Measurements from ENCODE around the gene BACE2.
A peak's percentile ranks its signal among the peaks of the same experiment; 100 is the strongest.

BACE2 gene

DNA sequence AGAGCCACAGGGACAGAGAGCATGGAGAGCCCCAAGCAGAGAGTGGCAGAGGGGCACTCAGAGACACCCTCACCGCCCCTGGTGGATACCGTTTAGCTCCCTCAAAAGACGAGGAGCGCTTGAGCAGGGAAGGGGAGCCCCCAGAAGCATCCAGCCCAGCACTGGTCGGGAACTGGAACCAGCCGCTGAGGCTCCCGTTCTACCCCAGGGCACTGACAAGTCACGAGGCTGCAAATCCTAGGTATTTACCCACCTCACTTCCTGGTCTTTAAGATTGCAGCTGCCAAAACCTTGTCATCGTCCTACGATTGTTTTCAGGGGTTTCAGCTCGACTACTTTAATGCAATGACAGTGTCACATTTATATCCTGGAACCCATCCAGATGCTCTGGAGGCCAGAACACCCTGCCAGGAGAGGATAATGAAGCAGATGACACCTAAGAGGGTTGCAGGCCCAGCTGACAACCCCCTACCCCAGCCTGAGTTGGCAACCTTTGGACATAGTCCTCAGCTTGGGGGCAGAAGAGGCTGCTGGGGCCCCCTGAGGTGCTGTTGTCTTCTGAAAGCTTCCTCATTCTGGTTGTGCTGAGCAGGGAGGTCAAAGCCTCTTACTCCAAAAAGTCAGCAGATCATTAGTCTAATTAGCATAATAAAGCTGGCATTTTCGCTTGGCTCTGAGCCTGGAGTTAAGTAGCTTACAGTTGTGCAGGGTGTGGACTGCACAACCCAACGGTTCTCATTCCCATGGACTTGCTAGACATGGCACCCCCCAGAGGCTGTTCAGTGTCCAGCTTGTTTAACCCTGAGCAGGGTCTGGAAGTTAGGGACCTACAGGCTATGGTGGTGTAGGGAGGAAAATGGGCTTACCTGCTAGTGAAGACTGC, 20.6 kb upstream of the BACE2 start:
- intact Hi-C loops (cut with DNase I) = no loop called here
- DNase-seq = no peak

DNA sequence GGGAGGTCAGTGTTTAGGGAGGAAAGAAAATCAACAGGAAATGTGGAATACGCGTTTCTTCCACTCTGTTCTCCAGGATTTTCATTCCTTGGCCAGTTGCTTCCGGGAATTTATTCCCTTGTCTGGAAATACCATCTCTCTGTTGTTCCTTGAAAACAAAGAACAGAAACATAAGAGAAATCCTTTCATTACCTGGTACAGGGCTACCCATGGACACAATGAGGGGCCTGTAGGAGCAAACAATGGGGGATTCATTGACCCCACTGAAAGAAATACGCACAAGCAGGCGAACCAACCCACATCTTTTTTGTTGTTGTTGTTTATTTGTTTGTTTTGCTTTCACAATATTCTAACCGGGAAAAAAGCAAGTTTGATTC, 20.0 kb upstream of the BACE2 start:
- DNase-seq = no peak
- intact Hi-C loops (cut with DNase I) = no loop called here

DNA sequence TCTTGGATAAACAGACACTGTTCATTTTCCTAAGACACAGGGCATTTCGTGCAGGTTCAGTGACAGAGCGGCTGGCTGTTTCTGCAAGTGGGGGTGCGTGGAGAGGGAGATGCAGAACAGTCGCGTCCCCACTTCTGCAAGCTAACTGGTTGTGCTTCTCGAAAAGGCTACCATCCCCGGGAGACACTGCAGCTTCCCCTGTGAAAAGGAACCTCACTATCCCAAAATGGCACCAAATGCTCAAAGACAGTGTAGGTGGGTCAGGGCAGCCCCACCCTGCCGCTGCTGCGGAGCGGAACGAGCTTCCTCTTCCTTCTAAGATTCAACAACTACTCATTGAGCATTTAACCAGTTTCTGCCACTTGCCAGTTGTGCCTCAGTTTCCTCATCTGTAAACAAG, 19.2 kb upstream of the BACE2 start:
- intact Hi-C loops (cut with DNase I) = no loop called here
- DNase-seq = no peak

DNA sequence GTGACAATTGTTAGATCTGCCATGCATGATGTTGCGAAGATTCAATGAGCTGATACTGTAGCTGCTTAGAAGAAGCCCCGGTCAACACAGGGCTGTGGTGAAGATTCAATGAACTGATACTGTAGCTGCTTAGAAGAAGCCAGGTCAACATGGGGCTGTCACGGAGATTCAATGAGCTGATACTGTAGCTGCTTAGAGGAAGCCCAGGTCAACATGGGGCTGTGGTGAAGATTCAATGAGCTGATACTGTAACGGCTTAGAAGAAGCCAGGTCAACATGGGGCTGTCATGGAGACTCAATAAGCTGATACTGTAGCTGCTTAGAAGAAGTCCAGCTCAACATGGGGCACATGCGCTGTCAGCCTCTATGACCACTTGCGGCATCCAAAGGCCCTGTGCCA, 18.8 kb upstream of the BACE2 start:
- DNase-seq = no peak
- intact Hi-C loops (cut with DNase I) = no loop called here

DNA sequence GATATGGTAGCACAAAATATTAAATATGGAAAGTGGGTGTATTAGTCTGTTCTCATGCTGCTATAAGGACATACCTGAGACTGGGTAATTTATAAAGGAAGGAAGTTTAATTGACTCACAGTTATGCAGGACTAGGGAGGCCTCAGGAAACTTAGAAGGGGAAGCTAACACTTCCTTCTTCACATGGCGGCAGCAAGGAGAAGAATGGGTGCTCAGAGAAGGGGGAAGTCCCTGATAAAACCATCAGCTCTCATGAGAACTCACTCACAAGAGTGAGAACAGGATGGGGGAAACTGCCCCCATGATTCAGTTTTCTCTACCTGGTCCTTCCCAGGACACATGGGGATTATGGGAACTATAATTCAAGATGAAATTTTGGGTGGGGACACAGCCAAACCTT, 15.8 kb upstream of the BACE2 start:
- no peak for DNase-seq
- intact Hi-C loops (cut with DNase I) = no loop called here

DNA sequence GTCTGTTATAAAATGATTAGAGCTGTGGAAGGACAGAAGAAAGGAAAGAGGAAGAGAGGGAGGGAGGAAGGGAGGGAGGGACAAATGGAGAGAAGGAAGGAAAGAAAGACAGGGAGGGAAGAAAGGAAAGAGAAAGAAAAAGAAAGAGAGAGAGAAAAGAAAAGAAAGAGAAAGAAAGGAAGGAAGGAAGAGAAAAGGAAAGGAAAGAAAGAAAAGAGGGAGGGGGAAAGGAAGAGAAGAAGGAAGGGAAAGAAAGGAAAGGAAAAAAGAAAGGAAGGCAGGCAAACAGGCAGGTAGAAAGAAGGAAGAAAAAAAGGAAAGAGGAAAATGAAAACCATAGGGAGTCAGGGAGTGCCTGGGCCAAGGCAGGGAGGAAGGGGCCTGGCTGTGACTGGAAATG, 14.5 kb upstream of the BACE2 start:
- intact Hi-C loops (cut with DNase I) = no loop called here
- DNase-seq = no peak

DNA sequence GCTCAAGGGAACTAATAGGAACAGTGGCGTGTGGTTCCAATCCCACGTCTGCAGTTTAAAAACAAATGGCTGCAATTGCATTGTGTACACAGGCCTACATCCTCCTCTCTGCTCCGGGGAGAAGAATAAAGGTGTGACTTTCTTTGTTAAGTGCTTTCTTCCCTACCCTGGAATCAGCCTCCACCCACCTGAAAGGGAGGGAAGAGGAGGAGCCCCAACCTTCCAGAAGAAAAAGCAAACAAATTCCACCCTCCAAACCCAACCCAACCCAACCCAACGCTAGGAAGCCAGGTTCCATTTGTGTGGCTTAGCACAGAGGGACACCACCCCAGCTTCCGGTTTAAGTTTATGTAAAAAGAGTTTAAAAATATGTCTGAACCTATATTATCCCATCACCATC, 11.8 kb upstream of the BACE2 start:
- intact Hi-C loops (cut with DNase I) = no loop called here
- DNase-seq = no peak

DNA sequence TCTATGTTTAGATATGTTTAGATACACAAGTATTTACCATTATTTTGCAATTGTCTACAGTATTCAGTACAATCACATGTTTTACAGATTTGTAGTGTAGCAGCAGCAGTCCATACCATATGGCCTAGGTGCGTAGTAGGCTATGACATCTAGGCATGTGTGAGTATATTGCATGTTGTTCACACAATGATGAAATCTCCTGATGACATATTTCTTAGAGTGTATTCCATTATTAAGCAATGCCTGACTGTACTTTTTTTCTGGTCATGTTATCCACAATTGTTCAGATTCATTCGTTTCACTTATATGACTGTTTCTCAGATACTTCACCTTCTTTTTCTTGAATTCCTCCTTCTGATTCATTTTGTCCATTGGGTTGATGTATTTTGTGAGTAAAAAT, 9.9 kb upstream of the BACE2 start:
- no peak for DNase-seq
- intact Hi-C loops (cut with DNase I) = no loop called here

DNA sequence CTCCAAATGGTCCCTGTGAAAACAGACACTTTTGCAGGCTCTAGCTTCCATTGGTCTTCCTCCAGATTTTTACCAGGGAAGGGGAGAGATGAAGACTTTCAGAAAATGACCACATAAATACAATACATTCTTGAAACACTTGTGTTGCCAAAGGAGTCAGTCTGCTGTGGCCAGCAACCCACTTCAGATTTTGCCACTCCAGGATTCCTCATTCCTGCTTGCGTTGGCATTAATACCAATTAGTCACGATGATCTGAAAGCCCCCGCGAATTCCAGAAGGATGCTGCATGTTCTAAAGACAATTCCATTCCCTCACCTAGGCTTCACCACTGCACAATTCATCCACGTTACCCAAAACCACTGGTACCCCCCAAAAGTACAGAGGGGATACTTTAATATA, 7.9 kb upstream of the BACE2 start:
- intact Hi-C loops (cut with DNase I) = no loop called here
- no peak for DNase-seq

DNA sequence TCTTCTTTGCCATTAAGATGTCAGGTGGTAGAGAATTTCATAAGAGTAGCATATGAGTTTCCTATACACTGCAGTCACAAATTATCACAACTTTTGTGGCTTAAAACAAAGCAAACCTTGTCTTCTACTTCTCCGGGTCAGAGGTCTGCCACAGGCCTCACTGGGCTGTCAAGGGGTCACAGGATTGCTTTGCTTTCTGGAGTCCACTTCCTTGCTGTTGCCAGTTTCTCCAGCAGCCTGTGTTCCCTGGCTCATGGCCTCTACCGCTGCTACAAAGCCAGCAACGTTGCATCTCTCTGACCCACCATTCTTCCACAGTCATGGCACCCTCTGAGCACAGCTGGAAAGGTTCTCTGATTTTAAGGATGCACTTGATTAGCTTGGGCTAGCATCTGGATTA, 6.5 kb upstream of the BACE2 start:
- intact Hi-C loops (cut with DNase I) = no loop called here
- DNase-seq = no peak

DNA sequence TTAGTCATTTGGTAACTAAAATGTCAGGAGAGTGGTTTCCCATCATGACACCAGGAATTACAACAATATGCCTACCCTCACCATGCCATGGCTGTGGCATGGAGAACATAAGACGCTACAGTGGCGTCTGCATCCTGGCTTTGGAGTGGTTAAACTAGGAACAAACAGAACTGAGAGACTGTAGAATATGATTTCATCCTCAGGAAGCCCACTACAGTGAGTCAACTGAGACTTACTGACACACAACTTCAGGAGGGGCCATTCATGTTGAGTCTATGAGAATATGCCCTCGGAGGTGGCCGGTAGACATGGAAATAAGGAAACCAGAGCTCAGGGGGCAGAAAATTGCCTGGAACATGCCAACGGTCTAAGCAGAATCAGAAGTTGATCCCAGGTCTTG, 5.9 kb upstream of the BACE2 start:
- DNase-seq = no peak
- intact Hi-C loops (cut with DNase I) = no loop called here

DNA sequence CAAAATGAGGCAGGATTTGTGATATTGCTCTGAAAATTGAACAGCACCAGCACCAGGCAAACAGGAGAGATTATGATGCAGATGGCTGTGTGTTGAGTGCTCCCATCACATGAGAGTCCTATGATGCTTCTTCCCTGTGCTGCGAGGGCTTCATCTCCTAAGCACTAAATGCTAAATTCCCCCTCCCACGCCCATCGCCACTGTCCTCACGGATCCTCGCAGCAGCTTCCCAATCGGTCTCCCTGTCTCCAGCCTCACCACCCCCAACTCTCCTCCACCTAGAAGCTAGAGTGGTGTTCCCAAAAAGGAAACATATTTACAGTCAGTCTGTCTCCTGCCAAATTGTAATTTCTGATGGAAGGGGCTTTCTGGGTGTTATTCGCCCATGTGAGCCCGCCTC, 4.9 kb upstream of the BACE2 start:
- no peak for DNase-seq
- intact Hi-C loops (cut with DNase I) = no loop called here

DNA sequence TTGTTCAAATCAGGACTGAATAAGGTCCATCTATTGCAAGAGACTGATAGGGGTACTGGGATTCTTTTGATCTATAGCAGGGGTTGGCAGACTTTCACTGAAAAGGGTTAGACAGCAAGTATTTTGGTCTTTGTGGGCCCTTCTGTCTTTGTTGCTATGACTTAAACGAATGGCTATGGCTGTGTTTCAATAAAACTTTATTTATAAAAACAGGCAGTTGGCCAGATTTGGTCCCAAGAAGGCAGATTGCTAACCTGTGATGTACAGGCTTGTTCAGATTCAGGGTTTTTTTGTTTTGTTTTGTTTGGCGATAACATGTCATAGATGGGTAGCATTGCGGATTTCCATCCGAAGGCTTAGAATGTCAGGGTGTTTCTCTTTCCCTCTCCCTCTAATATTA, 3.9 kb upstream of the BACE2 start:
- intact Hi-C loops (cut with DNase I) = no loop called here

DNA sequence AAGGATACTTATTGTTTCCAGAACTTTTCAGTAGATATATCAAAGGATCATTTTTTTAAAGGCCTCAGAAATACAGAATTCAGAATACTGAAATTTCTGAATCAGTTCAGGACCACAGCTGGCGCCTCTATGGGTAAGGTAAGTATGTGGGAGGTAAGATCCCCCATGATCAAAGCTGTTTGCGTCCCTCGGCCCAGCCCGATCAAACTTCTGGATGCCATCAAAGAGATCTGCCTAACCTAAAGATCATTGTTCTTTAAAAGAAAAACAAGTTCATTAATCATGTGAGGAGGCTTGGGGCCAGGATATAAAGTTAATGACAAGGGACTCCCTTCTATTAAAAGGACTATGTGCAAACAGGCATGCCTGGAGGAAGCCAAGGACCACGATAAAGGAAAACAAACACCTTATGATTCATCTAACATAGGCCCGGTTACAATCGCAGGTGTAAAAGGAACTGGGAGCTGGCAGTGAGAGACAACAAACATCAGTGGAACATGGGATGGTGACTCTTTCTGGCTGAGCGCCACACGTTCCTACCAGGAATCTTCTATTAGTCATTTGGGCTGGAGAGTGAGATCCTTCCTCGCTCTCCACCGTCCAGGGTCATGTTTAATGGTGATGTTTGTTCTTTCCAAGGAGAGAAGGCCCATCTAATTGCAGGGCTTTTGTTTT, 2.8 kb upstream of the BACE2 start:
- intact Hi-C loops (cut with DNase I) = no loop called here
- DNase-seq = no peak

More for the DNA sequence above, 3.9 kb upstream of the BACE2 start:
- no peak for DNase-seq

DNA sequence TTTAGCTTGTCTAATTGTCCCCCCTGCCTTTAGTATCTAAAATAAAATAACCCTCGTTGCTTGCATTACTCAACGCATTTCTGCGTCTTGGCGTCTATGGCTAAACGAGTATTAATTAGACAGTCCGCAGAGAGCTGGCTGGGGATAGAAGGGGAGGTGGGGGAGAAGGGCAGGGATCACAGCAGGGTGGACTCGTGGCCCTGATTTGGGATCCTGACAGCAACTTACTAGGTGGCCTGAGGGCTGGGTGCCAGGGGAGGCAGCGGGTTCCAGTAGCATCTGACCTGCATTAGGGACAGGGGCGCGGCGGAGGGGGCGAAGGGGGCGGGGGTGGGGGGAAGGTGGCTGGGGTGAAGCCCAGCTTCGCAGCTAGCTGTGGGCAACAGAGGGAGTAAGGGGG, 1.1 kb upstream of the BACE2 start:
- DNase-seq = no peak
- intact Hi-C loops (cut with DNase I) = no loop called here

DNA sequence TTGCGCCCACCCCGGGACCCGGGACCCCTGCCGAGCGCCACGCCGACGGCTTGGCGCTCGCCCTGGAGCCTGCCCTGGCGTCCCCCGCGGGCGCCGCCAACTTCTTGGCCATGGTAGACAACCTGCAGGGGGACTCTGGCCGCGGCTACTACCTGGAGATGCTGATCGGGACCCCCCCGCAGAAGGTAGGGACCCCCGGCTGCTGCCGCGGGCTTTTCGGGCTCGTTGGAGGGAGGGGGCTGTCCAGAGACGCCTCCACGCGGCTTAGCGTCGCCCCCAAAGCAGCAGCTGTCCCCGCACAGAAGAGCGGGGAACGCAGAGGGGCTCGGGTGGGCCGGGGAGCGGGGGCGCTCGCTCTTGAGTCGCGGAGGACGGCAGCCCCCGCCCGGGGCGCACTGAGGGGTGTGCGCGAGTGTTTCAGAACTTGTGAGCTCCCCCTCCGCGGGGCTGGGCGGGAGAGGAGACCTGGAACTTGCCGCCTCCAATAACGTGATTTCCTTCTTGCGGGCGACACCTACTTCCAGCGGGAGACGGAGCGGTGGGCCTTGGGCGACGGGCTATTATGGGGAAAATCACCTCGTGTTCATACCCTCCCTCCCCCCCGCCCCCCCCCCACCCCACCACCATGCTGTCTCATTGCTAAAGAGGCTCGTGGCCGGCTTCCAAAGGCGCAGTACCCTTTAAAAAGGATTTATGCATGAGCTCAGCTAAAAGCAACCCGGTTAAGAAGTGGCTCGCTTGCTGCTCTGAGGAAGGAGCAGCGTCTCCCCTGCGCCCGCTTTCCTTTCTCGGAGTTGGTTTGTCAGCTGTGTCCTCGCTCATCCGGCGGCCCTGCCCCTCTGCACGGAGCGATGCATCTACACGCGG, 664 bp downstream of the BACE2 start:
- peak in 39 of 42 donors; percentile 11 to 67 (median 36) for DNase-seq
- intact Hi-C loops (cut with DNase I) = no loop called here

DNA sequence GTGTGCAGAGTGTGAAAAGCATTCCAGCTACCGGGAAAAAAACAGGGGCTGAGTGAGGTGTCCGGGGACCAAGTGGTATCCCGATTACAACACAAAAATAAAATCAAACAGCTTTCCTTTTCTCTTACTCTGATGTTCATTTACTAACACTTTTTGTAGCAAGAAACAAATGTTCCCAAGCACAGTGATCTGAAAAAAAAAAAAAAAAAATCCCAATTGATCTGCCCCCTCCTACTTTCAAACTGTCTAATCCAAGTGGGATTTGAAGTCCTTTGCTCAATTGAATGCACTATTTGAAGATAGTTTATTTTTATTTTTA, 1.3 kb downstream of the BACE2 start:
- DNase-seq = no peak
- intact Hi-C loops (cut with DNase I) = no loop called here

DNA sequence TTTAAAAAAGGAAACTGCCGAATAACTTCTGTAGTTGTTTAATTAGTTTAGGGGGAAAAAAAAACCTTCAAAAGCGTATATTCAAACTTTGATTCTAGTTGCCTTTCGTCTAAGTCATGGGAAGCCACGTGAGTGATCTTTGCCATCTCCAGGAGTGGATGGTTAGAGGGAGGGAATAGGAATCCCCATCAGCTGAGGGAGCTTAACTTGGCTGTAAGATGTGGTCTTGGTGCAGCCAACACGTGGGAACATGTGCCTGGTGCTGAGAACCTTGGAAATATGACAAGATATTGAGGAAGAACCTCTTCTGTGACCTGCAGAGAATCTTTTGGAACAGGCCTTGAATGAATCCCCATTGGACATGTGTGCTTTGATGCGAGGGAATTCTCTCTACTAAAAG, 1.7 kb downstream of the BACE2 start:
- no peak for DNase-seq
- intact Hi-C loops (cut with DNase I) = no loop called here

DNA sequence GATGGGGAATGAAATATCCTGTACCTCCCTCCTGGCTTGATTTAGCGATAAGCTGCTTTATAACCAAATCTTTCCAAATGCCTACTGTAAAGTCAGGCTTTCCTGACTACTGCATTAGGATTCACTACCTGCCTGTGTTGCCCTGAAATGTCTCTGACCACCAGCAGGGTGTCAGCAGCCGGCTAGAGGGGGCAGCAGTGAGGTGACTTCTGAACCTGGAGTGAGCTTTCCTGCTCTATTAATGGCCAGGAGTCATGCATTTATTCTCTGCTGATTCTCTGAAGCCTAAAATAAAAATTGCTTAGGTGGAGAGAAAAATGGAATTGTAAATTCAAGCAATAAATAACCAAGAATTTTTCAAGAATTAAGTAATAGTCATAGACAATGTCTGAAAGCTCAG, 2.5 kb downstream of the BACE2 start:
- intact Hi-C loops (cut with DNase I) = no loop called here
- peak in 1 of 42 donors; percentile 32 for DNase-seq
